ENCODE data around the gene FIS1.
A peak's percentile ranks its signal among the peaks of the same experiment; 100 is the strongest.
"Not testable (repeated sequence)": the region's sequence is repeated elsewhere in the genome, so short reads cannot be mapped to it uniquely, and the experiment has no call there.

The FIS1 gene

GRCh38 chr7:101244375-101245146 is at the start of gene FIS1:
TSS of gene FIS1 (minus strand) at chr7:101245081. CDS start at chr7:101245004, 77 bp downstream.
- DNase-seq (ENCODE audit: low read depth), result peak; percentile 90

- DNase-seq (ENCODE audit: low read depth), result no peak
Measured at GRCh38 chr7:101294039-101294831, 49.4 kb upstream of the FIS1 start.

GRCh38 chr7:101293069-101294021 is 48.5 kb upstream of the FIS1 start:
- not testable (repeated sequence) for DNase-seq (ENCODE audit: low read depth)

GRCh38 chr7:101292566-101292965 is 47.7 kb upstream of the FIS1 start:
- not testable (repeated sequence) for DNase-seq (ENCODE audit: low read depth)

- peak; percentile 48 for DNase-seq (ENCODE audit: low read depth)
Measured at GRCh38 chr7:101290186-101291037, 45.5 kb upstream of the FIS1 start.

- not testable (repeated sequence) for DNase-seq (ENCODE audit: low read depth)
Measured at GRCh38 chr7:101289687-101290086, 44.8 kb upstream of the FIS1 start.

- DNase-seq (ENCODE audit: low read depth), result no peak
Measured at GRCh38 chr7:101288439-101288838, 43.6 kb upstream of the FIS1 start.

GRCh38 chr7:101287032-101287431 is 42.2 kb upstream of the FIS1 start:
- DNase-seq (ENCODE audit: low read depth), result no peak

GRCh38 chr7:101285880-101286279 is 41.0 kb upstream of the FIS1 start:
- DNase-seq (ENCODE audit: low read depth), result not testable (repeated sequence)

GRCh38 chr7:101285171-101285570 is 40.3 kb upstream of the FIS1 start:
- no peak for DNase-seq (ENCODE audit: low read depth)

GRCh38 chr7:101280912-101281311 is 36.0 kb upstream of the FIS1 start:
- not testable (repeated sequence) for DNase-seq (ENCODE audit: low read depth)

- no peak for DNase-seq (ENCODE audit: low read depth)
Measured at GRCh38 chr7:101278461-101279292, 33.8 kb upstream of the FIS1 start.

GRCh38 chr7:101277155-101277554 is 32.3 kb upstream of the FIS1 start:
- DNase-seq (ENCODE audit: low read depth), result no peak

GRCh38 chr7:101273206-101273605 is 28.3 kb upstream of the FIS1 start:
- DNase-seq (ENCODE audit: low read depth), result no peak

GRCh38 chr7:101271021-101271420 is 26.1 kb upstream of the FIS1 start:
- no peak for DNase-seq (ENCODE audit: low read depth)

- no peak for DNase-seq (ENCODE audit: low read depth)
Measured at GRCh38 chr7:101269664-101270063, 24.8 kb upstream of the FIS1 start.

GRCh38 chr7:101265622-101266516 is 21.0 kb upstream of the FIS1 start:
- DNase-seq (ENCODE audit: low read depth), result no peak

- not testable (repeated sequence) for DNase-seq (ENCODE audit: low read depth)
Measured at GRCh38 chr7:101264102-101264706, 19.3 kb upstream of the FIS1 start.

Measured in stimulated activated CD8-positive, alpha-beta memory T cell treated with anti-CD3 and anti-CD28 coated beads, Interleukin-7, amount 100 ng/mL, for 24 hours (primary cell).